Ramos (cell line): Measurements from ENCODE around the gene MMP26.

Source experiments
- in situ Hi-C: fragments of 300-500 bp; cut with MboI; formaldehyde crosslinking; loops from one replicate; pipeline ENCODE4 v1.14.3; 2022; ENCODE audit warnings: low sequenced_read_pairs; ENCODE audit not compliant: unreplicated experiment

The MMP26 gene

DNA sequence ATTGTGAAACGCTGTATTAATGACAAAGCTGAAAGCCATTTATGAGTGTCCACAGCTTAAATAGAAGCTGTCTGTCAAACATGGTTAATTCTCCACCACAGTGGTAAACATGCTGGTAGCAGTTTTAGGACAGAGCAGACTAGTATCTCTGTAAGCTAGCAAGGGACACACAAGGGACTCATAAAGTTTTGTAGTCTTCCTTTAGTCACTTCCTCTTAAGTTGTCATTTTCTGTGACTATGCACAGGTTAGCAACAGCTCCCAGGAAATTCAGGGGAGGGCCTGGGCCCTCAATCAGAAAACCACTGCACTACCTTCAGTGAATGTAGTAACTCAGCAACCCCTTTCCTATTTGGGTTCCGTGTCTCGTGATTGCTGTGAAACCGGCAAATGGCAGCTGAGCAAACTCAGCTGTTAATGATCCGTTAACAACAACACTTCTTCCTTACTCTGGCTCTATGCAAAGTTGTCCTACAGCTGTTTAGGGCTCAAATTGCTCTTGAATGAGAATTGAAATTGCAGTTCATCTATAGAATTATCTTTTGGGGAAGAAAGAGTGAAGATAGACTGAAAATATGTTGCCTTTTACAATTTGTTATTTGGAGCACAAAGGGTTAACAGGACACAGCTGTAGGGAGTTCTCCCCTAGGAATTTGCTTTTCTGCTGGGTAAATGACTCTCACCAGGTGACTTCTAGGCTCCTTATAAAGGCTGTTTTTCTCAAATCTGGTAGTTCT, at the start of gene MMP26:
Gene MMP26, plus strand, starts transcription at position 731 of the 736 bp plus-strand sequence.
- in situ Hi-C loops, result no loop called here

DNA sequence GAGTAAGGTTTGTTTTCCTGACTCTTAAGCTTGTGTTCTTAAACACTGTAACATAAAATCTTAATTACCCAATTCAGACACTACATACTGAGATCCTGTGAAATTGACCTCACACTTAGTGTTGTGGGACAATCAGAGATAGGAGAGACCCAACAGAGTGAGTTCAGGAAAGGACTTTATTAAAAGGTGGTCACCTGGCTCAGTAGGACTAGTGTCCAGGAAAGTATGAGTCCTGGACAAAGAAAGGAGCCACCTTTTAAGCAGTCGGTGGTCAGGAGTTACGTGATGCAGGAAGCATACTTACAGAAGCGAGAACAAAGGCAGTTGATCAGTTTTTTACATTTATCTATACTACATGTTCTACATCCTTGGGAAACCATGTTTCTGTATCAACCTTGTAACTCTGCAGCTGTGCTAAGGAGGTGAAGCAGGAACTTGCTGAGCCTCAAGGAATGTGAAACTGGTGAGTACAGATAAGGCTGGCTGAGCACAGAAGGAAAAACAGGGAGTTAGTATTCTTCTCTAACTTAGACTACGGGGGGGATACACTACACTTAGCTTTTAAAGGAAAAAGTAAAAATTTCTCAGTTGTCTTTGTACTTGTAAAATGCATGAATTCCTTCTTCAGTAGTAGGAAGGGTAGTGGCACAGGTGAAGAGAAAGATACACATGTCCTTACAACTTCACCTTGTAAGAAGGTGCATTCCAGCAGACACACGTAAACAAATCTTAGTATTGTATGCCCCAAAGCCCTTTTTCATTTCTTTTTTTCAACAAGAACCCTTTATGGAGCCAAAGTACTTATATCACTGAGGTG, 45.7 kb upstream of the MMP26 start:
- in situ Hi-C loops, result no loop called here

- in situ Hi-C loops, result no loop called here
These were observed 41.7 kb upstream of the MMP26 start for GRCh38 chr11:4662876-4663275.

GRCh38 chr11:4664183-4664582, 40.4 kb upstream of the MMP26 start:
- in situ Hi-C loops, result no loop called here

- in situ Hi-C loops, result no loop called here
These were observed 39.8 kb upstream of the MMP26 start for GRCh38 chr11:4664786-4665185.

DNA sequence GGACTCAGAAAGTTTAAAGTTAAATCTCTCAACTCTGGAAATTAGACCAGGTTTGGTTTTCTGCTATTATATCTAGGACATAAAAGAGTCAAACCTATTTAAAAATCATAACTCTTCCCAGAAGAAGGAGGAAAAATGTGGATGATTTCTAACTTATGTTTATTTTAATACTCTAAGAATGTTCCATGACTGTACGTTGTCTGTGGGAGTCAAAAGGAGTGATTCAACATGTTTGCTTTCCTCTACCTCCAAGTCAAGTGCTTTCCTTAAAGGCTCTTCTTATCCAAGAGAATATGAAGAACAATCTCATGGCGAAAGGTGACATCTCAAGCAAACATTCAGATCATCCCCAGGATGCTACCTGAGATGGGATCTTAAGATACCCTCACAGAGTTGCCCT, 39.2 kb upstream of the MMP26 start:
- in situ Hi-C loops, result no loop called here

DNA sequence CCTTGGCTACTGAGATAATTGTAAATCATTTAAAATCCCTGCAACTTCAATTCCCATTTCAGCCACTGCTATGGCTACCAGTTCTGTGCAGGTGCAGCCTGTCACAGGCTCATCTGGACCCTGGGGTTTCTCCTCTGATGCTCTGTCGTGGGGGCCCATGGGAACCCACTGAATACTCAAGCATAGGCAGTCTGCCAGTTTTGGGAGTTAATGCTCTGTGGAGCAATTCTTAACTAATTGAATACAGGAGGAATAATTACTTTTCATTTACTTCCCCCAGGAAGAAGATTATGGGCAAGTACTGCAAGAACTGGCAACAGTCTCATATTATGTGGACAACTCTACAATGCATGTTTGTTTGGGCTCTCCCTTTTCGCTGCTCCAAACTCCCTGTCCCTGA, 32.8 kb upstream of the MMP26 start:
- in situ Hi-C loops, result no loop called here

DNA sequence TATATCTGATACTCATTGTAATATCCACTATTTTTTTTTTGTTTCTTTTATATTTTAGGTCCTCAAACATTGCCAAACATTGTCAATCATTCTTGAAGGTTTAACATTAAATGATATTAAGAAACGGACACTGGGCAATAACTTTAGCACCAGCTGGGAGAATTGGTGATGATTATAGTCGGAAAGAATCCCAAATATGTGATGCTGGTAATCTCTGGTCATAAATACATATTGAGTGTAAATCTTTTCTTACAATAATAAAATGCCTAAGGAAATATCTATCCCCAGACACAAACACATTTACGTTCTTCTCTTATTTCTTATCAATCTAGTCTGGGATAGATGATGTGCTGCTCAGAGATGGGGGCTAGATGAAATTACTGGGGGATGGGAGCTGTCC, 32.1 kb upstream of the MMP26 start:
- in situ Hi-C loops, result no loop called here

DNA sequence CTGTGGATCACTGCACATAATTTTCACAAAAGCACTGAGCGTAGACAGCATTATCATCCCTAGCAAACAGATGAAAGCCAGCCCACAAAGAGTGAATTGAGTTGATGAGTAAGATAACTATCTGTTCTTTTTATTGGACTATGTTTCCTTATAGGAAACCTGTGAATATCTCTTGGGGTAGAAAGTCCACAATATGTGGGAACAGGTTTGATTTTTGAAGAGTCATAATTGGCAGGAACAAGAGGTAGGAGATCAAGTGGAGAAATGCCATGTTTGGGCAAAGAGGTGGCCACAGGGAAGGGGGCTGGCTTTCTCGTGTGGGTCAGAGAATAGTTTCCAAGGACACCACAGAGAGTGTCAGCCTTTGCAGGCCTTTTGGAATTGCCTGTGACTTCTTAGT, 30.8 kb upstream of the MMP26 start:
- in situ Hi-C loops, result no loop called here

DNA sequence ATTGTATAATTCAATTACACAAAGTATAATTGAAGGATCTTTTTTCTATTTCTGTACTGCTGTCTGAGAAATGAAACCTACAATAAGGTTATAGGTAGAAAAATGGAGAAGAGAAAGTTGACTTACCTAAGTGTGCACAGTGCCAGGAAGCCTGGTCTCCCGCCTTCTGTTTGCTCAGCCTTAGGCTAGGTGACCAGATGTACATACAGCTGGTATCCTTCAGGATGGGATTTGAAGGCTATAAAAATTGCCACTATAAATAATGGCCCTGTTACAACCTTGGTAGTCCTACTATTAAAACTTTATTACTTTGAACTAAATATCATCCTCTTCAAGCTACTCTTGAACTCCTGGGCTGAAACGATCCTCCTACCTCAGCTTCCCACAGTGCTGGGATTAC, 26.6 kb upstream of the MMP26 start:
- in situ Hi-C loops, result no loop called here

DNA sequence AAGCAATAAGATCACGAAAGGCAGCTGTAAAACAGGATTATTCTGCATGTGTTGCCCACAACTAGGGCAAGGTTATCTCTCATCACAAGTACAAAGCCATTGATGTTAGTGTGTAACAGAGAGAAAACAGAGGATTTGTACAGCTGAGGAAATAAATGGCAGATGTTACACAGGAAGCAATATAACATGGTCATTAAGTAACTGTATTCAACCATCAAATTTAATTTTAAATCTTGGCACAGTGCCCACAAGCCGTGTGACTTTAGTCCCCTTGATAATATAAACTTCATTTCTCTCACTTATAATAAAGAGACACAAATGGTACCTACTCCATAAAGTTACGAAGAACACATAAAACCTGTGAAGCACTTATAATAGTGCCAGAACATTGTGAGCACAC, 24.2 kb upstream of the MMP26 start:
- in situ Hi-C loops, result no loop called here

GRCh38 chr11:4682623-4683419, 21.8 kb upstream of the MMP26 start:
- in situ Hi-C loops, result no loop called here

- in situ Hi-C loops, result no loop called here
These were observed 19.8 kb upstream of the MMP26 start for GRCh38 chr11:4684631-4685285.

DNA sequence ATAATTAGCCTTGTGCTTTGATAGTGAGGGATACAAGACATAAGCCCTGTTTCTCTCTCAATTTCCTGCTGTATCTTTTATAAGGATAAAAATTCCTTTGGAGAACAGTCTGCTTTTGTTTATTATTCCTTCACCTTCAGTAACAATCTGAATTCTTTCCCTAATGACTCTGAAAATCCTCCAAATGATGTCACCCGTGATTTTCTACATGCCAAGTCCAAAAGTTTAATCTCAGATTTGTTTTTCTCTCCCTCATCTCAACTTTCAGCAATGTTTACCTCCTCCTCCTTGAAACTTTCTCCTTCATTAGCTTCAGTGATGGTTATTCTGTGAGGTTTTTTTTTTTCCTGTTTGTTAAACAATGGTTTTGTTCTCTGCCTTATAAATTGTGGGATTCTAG, 9.1 kb upstream of the MMP26 start:
- in situ Hi-C loops, result no loop called here

DNA sequence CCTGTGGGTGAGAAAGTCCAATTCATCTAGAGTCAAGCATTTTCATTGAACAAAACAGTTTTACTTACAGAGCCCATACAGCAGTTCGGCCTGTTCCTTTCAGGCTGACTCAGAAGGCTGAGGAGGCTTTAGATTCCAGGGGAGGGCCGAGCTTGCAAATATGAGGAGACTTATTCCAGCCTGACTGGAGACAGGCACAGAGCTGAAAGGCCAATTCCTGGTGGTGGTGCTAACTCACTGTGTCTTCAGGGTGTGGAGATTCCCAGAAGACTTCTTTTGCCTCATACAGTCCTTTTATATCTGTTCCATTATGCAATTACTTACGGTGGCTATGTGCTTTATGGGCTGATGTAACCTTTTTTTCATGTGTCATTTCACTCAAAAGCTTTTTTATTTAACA, 7.0 kb upstream of the MMP26 start, which contains the start of gene OR51E2:
Gene OR51E2, minus strand, starts transcription at position 269 of the 400 bp plus-strand sequence. CDS start 15,142 bp downstream, outside the sequence.
- in situ Hi-C loops, result no loop called here

- in situ Hi-C loops, result no loop called here
These were observed 4.7 kb upstream of the MMP26 start for GRCh38 chr11:4699697-4700435.

DNA sequence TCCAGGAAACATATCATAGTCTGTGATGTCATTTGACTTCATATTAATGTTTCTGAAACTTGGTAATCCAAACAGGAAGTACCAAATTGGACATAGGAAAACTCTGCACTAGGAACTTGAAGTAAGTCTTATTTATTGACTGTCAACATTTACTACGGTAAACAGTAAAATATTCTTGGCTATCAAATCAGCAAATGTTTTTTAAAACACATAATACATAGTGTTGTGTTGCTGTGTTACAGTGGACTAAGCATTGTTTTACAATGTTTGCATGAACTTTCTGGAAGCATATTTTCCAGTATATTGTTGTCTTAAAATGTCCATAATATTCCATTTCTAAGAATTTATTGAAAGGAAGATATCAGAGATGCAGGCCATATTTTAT, 4.2 kb upstream of the MMP26 start:
- in situ Hi-C loops, result no loop called here

DNA sequence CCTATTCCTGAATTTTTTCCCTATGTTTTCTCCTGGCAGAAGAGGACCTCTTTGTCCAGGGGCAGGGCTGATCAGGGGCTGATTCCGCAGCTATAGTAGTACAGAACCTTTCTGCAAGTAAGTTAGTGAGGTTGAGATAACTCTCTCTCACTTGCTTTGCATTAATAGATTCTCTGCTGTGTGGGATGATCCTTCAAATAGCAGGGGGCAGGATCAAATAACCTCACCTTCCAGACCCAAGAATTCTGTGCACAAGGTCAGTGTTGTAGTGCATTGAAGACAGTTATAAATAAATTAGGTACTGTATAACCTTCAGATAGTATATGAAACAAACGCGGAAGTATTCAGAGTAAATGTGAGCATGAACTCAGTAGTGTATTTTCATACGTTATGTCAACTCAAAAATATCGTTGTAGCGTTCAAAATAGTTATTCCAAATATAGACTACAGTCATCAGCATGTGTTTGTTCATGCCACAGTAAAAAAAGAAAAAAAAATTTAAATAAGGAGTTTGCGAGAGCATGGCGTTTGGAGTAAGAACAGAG, 278 bp downstream of the MMP26 start:
- in situ Hi-C loops, result no loop called here

DNA sequence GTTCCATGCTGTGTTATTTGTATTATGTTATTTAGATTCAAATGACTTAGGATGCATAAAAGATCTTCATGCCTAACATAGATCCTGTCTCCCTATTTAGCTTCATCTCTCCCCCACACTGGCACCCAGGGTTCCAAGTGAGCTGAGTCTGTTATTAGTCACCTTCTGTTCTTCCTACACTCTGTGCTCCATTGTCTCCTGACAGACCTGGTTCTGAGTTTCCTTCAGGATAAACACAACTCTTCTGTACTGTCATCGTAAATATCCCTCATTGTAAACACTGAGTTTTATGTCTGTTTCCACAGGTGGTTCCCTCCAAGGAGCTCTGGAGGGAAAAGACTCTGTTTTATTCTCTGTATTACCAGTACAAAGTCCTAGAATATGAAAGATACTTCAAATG, 8.7 kb downstream of the MMP26 start:
- in situ Hi-C loops, result no loop called here
